Fibroblast of the aortic adventitia (primary cell): ENCODE data around the gene NOP56. TPM values are rescaled to one million over a fixed set of nuclear protein-coding genes. Genes with fewer than 3 reads are reported as not detected.
A peak's percentile ranks its signal among the peaks of the same experiment; 100 is the strongest.

Experiments
- DNase-seq: peaks from one replicate; pipeline ENCODE4 v3.0.0-alpha.2; 2010; ENCODE audit warnings: low read depth
- H3K4me3 ChIP-seq: 2 replicates; pipeline ENCODE4 v1.5.1; 2011; ENCODE audit warnings: low read depth, mild to moderate bottlenecking, control low read depth, low read length, moderate library complexity
- total RNA-seq: library from RNA; depleted of rRNA; stranded (reverse); fragments of >200 nt; gene quantifications from 2 replicates; pipeline ENCODE4 v1.2.3, GENCODE V29; 2012; ENCODE audit warnings: low replicate concordance
- TF ChIP-seq, protein P1 (sequence below): IDR thresholded peaks from 2 replicates; pipeline ENCODE4 v1.5.1; 2011; ENCODE audit warnings: mild to moderate bottlenecking, low read length, control low read depth, inconsistent platforms; ENCODE audit not compliant: insufficient read depth

NOP56 gene
- total RNA-seq: 106 and 263 TPM in 2 replicates

GRCh38 chr20:2651772-2652723 lies at the start of gene NOP56:
Gene NOP56, plus strand, starts transcription at chr20:2652632. Its CDS starts 29 bp downstream, at chr20:2652661.
- TF ChIP-seq, protein P1, sequence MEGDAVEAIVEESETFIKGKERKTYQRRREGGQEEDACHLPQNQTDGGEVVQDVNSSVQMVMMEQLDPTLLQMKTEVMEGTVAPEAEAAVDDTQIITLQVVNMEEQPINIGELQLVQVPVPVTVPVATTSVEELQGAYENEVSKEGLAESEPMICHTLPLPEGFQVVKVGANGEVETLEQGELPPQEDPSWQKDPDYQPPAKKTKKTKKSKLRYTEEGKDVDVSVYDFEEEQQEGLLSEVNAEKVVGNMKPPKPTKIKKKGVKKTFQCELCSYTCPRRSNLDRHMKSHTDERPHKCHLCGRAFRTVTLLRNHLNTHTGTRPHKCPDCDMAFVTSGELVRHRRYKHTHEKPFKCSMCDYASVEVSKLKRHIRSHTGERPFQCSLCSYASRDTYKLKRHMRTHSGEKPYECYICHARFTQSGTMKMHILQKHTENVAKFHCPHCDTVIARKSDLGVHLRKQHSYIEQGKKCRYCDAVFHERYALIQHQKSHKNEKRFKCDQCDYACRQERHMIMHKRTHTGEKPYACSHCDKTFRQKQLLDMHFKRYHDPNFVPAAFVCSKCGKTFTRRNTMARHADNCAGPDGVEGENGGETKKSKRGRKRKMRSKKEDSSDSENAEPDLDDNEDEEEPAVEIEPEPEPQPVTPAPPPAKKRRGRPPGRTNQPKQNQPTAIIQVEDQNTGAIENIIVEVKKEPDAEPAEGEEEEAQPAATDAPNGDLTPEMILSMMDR: no peak
- DNase-seq: peak; percentile 87
- H3K4me3 ChIP-seq: peak within 1 kb of the TSS; percentile 99

GRCh38 chr20:2602746-2603145 lies 49.7 kb upstream of the NOP56 start:
- no peak overlapping the region for H3K4me3 ChIP-seq
- TF ChIP-seq, protein P1: no peak
- no peak for DNase-seq

DNA sequence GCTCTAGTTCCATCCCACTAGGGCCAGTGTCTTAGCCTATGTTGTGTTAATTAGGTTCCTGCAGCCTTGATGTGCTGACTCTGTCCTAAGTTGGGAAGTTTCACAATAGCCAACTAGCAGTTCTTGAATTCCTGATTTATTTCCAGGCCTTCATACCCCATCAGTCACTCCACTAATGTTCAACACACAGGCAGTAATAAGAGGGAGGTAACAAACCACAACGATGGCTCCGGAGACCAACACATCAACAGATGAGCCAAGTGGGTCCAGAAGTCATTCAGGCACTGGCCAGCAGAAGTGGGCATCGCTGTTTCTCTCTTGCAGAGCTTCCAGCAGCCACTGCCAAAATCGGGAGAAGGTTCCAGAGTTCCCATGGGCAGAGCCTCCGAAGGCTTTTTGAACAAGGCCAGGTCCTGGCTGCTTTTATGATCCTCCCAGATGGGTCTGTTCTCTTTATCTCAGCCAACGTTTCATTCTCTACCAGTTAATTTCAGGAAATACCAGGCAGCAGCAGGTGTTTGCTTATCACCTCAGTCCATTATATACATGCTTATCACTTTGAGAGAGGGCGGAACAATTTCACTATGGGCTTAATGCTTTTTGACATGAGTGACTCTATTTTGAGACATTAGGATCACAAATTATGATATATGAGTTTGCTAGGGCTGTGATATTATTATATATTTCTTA lies 48.5 kb upstream of the NOP56 start:
- TF ChIP-seq, protein P1: no peak
- no peak for DNase-seq

GRCh38 chr20:2604506-2604835 lies 48.0 kb upstream of the NOP56 start:
- DNase-seq: no peak
- H3K4me3 ChIP-seq: no peak overlapping the region
- TF ChIP-seq, protein P1: no peak

More for the DNA sequence above, 48.5 kb upstream of the NOP56 start:
- H3K4me3 ChIP-seq: no peak overlapping the region

GRCh38 chr20:2606507-2607006 lies 45.9 kb upstream of the NOP56 start:
- TF ChIP-seq, protein P1: no peak
- H3K4me3 ChIP-seq: no peak overlapping the region
- DNase-seq: no peak

DNA sequence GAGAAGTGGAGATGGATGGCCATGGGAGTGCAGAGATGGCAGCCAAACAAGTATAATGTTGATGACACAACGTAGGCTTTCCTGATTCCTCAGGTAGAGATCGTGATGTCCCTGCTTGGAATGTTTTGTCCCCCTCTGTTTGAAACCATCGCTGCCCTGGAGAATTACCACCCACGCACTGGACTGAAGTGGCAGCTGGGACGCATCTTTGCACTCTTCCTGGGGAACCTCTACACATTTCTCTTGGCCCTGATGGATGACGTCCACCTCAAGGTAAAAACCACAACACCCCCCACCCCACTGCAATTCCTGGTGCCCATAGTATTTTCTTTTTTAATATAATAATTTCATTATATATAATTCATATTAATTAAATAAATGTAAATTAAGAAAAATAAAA lies 42.1 kb upstream of the NOP56 start:
- TF ChIP-seq, protein P1: no peak
- H3K4me3 ChIP-seq: no peak overlapping the region
- DNase-seq: no peak
